HG03460 (cell line): Measurements from ENCODE around the gene NRXN3.
"Not testable (repeated sequence)": the region's sequence is repeated elsewhere in the genome, so short reads cannot be mapped to it uniquely, and the experiment has no call there.

Experiments used
- ATAC-seq: cut with Tn5 transposase; IDR thresholded peaks from one replicate; pipeline ENCODE4 v1.9.1; 2021; ENCODE audit not compliant: unreplicated experiment

Gene NRXN3

DNA sequence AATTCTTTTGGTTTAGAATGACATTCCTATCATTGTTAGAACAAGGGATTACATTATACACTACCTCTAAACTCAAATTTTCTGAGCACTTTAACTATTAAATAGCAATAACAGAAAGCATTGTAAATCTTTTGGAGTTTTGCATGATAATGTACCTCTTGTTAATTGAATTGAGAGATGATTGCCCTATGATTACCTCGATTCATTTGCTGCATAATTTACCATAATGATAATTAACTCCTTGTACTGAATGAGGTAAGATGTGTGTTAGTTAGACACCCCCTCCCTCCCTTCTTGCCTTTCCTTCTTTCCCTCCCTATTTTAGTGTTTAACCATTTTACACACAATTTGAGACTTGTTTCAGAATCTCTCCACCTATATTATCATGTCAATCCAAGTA, 1572.0 kb downstream of the NRXN3 start:
- ATAC-seq, result no peak

DNA sequence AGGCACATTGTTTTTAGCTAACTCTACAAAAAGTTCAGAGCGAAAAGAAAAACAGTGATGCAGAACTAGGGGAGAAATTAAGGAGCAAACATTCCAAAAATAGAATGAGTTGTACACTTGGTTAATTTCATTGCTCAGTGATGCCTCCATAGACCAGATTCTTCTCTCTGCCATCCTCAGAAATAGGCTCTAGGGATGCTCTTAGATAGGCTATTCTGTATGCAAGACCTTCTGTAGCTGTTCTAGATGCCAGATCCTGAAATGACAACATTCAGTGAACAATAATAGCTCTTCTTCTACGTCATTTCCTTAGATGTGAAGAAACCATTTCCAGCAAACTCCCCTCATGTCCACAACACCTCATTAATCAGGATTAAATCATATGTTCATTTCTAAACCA, 1574.9 kb downstream of the NRXN3 start:
- no peak for ATAC-seq

DNA sequence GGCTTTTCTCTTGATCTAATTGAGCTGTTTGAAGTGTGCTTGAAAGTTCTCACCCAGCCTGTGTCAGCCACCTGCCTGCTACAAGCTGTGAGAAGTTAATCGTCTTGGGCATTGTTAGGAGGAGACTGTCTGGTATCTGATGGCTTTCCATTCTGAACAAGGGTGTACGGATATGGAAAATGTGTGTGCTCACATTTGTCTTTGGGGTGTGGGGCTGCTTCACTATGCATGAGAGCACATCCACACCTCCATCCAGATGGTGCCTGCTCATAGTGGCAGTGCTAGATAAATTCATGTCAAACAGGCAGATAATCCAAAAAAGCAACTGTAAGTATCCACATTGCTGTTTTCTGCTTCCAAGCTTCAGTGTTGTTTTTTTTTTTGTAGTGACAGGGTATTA, 1578.9 kb downstream of the NRXN3 start:
- ATAC-seq, result no peak

DNA sequence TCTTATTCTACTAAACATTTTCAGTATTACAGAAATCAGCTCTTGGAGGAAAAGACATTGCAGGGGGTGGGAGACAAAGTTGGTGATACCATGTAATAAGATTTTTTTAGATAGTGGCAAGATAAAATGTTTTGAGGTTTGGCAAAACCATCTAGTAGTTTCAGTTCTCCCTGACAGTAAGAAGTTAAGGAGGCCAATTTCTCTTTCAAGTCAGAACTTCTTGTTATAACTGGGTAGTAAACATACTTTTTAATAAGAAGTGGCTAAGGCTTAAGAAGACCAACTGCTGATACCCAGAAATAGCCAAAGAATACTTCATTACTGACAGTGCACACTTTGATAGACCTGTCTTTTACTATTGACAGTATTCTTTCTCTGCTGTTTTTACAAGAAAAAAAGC, 1588.8 kb downstream of the NRXN3 start:
- ATAC-seq, result no peak

- ATAC-seq, result no peak
Measured at GRCh38 chr14:79764323-79764722, 1594.2 kb downstream of the NRXN3 start.

- no peak for ATAC-seq
Measured at GRCh38 chr14:79766511-79766910, 1596.3 kb downstream of the NRXN3 start.

DNA sequence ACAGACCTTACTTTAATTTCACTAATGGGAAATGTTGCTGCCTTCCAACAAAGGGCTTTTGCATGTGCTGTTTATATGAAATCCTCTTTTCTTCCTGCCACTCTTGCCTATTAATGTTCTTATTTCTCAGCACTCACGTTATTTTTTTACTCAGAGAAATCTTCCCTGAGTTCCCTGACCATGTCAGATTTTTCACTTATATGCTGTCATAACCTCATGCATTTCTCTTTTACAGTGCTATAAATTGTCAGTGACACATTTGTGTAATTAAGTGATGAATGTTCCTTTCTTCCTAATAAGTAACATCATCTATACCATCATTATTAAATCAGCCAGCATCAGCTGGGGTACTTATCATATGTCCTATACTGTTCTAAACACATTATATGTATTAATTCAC, 1597.1 kb downstream of the NRXN3 start:
- no peak for ATAC-seq

DNA sequence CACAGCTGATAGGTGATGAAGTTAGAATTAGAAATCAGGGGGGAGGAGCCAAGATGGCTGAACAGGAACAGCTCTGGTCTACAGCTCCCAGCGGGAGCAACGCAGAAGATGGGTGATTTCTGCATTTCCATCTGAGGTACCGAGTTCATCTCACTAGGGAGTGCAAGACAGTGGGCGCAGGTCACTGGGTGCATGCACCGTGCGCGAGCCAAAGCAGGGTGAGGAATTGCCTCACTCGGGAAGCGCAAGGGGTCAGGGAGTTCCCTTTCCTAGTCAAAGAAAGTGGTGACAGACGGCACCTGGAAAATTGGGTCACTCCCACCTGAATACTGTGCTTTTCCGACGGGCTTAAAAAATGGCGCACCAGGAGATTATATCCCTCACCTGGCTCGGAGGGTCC, 1597.5 kb downstream of the NRXN3 start:
- not testable (repeated sequence) for ATAC-seq

- ATAC-seq, result no peak
Measured at GRCh38 chr14:79781882-79782281, 1611.7 kb downstream of the NRXN3 start.

DNA sequence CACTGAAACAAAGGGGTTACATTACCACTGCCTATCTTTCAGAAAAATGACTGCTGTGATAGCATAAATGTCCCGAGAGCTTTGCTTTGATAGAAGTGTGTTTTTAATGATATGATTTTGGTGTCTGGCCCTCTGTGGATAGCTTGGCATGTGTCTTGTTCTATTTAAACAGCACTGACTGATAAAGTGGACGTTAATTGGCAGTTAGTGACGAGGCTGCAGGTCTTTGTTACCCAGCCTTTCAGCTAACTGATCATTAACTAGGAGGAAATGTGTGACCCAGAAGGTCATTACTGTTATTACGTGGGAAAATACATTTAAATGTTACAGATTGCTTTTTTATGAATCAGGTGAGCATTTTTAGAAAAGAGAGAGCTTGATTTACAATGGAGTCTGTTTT, 1612.9 kb downstream of the NRXN3 start:
- ATAC-seq, result no peak

GRCh38 chr14:79786522-79786921, 1616.3 kb downstream of the NRXN3 start:
- ATAC-seq, result no peak

DNA sequence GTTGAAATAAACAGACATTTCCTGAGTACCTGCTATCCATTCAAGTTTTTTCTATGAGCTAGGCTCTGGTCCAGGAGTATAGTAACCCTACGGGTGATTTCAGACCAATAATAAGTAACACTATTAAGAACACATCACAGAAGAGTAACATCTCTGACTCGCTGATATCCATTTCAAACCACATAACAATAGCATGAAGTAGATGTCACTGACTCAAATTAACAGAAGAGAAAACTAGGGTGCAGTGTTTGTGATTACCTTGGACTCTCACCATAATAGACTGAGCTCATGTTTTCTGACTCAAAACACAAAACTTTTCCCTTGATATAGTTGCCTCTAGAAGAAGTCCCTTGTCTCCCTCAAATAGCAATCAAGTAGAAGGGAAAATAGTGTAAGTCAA, 1618.2 kb downstream of the NRXN3 start:
- ATAC-seq, result no peak

DNA sequence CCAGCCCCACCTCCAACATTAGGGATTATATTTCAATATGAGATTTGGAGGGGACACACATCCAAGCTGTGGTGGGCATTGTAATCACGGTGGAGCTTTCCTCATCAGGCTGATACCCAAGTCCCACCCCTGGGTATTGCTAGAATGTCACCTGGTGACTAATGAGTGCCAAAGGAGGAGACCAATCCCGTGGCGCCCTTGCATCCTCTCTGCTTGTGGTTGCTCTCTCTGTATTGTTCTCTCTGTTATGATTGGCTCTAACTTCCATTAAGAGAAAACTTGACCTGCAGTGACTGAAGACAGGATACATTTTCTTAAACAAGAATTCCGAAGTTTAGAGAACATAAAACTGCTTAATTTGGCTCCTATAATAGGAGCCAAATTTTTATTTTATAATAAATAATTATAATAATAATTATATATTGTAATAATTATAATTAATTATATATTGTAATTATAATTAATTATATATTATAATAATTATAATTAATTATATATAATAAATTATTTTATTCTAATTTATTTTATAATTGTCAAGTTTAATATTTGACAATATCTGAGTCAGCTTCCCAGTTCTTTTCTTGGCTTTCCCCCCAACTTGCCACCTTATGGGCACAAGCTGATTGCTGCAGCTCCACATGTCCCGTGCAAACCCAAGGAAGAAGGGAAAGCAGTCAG, 1621.0 kb downstream of the NRXN3 start:
- ATAC-seq, result no peak

DNA sequence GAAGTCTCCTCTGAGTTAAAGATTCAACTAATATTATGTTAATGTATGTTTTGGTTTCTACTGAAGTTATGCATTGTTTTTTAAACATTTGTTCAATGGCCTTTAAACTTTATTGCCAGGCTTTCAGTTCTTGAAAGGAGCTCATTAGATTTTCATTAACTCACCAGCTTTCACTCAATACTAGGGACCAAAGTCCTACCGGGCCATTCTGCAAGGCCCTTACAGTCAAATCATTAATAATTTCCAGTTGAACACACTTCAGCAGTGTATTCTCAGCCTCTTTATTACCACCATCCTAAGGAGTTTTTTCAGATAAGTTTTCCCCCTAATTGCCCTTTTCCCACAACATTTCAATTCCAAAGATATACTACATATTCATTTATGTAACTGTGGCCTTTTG, 1631.9 kb downstream of the NRXN3 start:
- no peak for ATAC-seq

DNA sequence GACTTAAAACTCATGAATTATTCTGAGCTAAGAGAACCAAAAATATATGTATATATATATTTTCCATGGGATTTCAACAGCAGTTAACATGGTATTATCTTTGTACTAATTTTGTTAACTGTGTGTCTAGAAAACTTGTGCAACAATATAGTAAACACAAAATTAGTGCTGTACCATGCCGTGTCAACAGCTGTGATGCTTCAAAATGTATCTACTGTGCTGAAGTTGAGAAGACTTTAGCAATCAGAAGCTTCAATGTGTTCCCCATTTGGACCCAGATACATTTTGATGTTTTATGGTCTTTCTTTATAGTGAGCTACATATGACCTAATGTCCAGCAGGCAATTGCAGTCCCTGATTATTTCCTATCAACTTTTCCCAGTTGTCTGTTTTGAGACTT, 1635.5 kb downstream of the NRXN3 start:
- ATAC-seq, result no peak

DNA sequence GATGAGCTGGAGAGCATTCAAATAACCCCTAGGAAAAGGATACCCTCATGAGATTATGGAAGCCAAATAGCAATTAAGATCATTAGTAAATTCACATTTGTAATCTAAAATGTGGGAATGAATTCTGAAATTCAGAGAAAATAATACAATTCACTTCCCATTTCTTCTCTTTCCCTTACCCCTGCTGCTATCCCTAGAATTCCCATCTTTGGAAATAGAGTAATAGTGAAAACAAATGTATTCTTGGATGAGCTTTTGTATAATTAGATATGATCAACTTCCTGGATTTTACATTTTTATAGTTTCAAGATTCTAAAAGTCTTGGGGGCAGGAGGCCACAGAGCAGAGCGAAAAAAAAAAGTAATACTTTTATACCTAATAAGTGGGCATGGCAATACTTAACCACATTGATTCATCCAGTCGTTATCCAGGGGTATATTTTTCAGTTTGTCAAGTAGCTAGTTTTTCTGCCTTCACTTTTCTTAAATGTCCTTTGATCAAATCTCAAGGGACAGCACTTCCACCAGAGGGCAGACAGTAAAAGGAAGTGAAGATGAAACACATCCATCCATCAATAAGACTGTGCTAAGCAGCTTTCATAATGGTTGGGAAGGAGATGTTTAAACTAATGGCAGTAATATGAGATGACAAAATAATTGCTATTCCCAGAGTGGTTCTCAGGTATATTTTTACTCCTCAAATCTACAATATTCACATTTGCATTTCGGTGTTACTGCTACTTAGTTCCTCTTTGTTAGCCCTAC, 1639.9 kb downstream of the NRXN3 start:
- ATAC-seq, result no peak

GRCh38 chr14:79820866-79821535, 1650.8 kb downstream of the NRXN3 start:
- ATAC-seq, result no peak

DNA sequence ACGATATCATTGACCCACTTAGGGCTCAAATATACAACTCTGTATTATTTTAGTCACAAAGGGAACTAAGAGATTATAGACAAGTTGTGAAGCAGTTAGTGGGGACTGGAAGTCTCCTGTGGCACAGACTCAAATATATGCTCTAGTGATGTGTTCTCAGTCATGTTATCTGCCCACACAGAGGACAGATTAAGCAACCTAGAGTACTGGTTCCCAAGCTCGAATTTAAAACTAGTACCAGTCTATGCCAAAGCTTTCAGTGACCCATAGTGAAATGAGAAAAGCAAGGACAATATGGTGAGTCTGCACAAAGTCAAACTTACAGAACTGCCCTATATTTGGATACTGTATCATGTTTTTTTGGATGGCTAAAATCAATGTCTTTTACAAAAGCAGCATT, 1651.9 kb downstream of the NRXN3 start:
- no peak for ATAC-seq

GRCh38 chr14:79825046-79825521, 1654.9 kb downstream of the NRXN3 start:
- no peak for ATAC-seq

DNA sequence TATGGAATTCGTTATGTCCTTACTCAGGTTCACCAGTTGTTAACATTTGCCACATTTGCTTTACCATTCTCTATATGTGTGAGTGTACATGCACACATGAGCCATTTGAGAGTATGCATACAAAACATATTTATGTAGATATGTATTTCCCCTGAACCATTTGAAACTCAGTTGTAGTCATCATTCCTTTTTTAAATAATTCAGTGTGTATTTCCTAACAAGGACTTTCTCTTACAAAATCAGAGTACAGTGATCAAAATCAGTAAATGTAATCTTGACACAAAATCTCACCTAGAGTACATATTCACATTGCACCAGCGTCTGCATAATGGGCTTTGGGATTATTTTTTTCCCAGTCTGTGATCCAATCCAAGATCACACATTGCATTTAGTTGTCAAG, 1656.2 kb downstream of the NRXN3 start:
- no peak for ATAC-seq

DNA sequence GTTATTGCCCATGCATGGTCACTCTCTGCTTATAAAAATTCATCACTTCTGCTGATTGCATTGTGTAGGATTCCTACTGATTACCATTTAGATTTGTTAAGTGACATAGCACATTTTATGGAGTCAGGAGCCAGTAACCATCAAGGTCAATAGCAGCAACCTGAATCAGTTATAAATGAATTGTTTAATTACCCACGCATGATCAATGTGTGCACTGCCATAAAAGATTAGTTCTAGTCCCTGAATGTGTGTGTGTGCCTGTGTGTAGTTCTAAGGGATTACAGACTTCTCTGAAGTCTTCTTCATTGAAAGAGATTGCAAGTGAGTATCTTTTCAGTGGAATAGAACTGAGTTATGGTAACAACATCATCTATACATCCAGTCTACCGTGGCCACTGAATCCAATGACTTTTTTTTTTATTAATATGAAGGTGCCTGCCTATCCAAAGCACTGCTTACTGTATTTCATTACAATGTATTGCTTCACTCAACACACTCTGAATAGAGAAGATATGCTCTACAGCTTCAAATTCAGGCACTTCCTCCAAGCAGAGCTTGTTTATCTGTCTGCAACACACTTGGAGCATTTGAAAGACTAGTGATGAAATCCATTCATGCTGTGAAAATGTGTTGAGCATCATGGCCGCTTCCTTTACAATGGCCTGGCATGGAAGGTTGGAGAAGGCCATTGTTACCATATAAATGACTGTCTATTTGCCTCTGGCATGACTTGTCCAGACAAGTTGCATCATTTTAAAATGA, 1659.4 kb downstream of the NRXN3 start:
- no peak for ATAC-seq
